SIG-M5 treated with dmso at 0.1 percent for 504 hours (cell line): ENCODE results near the gene BICC1.
A peak's percentile ranks its signal among the peaks of the same experiment; 100 is the strongest.

Experiments used
- DNase-seq: peaks from one replicate; lab custom pipeline; 2025; ENCODE audit not compliant: unreplicated experiment; lab: John Stamatoyannopoulos, UW

The BICC1 gene

GRCh38 chr10:58647376-58648112 is 134.9 kb downstream of the BICC1 start:
- DNase-seq = no peak

- DNase-seq = no peak
Measured at GRCh38 chr10:58648131-58648530, 135.5 kb downstream of the BICC1 start.

- no peak for DNase-seq
Measured at GRCh38 chr10:58651040-58651439, 138.4 kb downstream of the BICC1 start.

GRCh38 chr10:58651742-58652141 is 139.1 kb downstream of the BICC1 start:
- DNase-seq = no peak

- no peak for DNase-seq
Measured at GRCh38 chr10:58653139-58653538, 140.5 kb downstream of the BICC1 start.

- no peak for DNase-seq
Measured at GRCh38 chr10:58660575-58661255, 148.0 kb downstream of the BICC1 start.

- no peak for DNase-seq
Measured at GRCh38 chr10:58661336-58661735, 148.7 kb downstream of the BICC1 start.

- DNase-seq = no peak
Measured at GRCh38 chr10:58661902-58662301, 149.2 kb downstream of the BICC1 start.

- DNase-seq = peak; percentile 10
Measured at GRCh38 chr10:58662314-58662713, 149.6 kb downstream of the BICC1 start.

GRCh38 chr10:58665361-58665760 is 152.7 kb downstream of the BICC1 start:
- DNase-seq = no peak

- DNase-seq = no peak
Measured at GRCh38 chr10:58666024-58666423, 153.4 kb downstream of the BICC1 start.

- no peak for DNase-seq
Measured at GRCh38 chr10:58667658-58668310, 155.1 kb downstream of the BICC1 start.

- DNase-seq = no peak
Measured at GRCh38 chr10:58672845-58673244, 160.2 kb downstream of the BICC1 start.

GRCh38 chr10:58674251-58674650 is 161.6 kb downstream of the BICC1 start:
- no peak for DNase-seq

- DNase-seq = no peak
Measured at GRCh38 chr10:58675321-58675720, 162.6 kb downstream of the BICC1 start.

GRCh38 chr10:58691528-58691927 is 178.9 kb downstream of the BICC1 start:
- DNase-seq = no peak

GRCh38 chr10:58693919-58694318 is 181.2 kb downstream of the BICC1 start:
- no peak for DNase-seq

- DNase-seq = no peak
Measured at GRCh38 chr10:58695022-58695421, 182.3 kb downstream of the BICC1 start.

- no peak for DNase-seq
Measured at GRCh38 chr10:58696736-58697135, 184.1 kb downstream of the BICC1 start.

- no peak for DNase-seq
Measured at GRCh38 chr10:58697691-58698090, 185.0 kb downstream of the BICC1 start.

- DNase-seq = no peak
Measured at GRCh38 chr10:58698777-58699356, 186.2 kb downstream of the BICC1 start.

- no peak for DNase-seq
Measured at GRCh38 chr10:58700591-58700990, 187.9 kb downstream of the BICC1 start.
